Thyroid gland (tissue), 4 donors: ENCODE measurements around the gene ADPRHL1. TPM values are rescaled to one million over a fixed set of nuclear protein-coding genes. Genes with fewer than 3 reads are reported as not detected.
"Not testable (repeated sequence)": the region's sequence is repeated elsewhere in the genome, so short reads cannot be mapped to it uniquely, and the experiment has no call there.

Source experiments
- DNase-seq, 2 donors: peaks; one replicate each; pipeline ENCODE4 v3.0.0-alpha.2; 2019
- H3K27ac ChIP-seq, 3 donors: fragments of 200-600 bp; sonication (generic); 1 replicate in 2 of 3; 2 replicates in 1 of 3; pipeline ENCODE4 v1.5.1; 2016 to 2019; ENCODE audit warnings: mild to moderate bottlenecking in 1 of 3, moderate library complexity in 1 of 3
- H3K27me3 ChIP-seq: fragments of 200-600 bp; sonication (generic); one replicate; pipeline ENCODE4 v1.5.1; 2019
- H3K36me3 ChIP-seq, 2 donors: fragments of 200-600 bp; sonication (generic); one replicate each; pipeline ENCODE4 v1.5.1; 2016 to 2019
- H3K4me1 ChIP-seq, 2 donors: fragments of 200-600 bp; sonication (generic); one replicate each; pipeline ENCODE4 v1.5.1; 2017 to 2019
- H3K4me3 ChIP-seq, 3 donors: fragments of 200-600 bp; sonication (generic); replicated peaks in 1 of 3; 1 replicate in 2 of 3; 2 replicates in 1 of 3; pipeline ENCODE4 v1.5.1; 2016; ENCODE audit warnings: mild to moderate bottlenecking in 1 of 3
- H3K9me3 ChIP-seq: fragments of 200-600 bp; sonication (generic); one replicate; pipeline ENCODE4 v1.5.1; 2017
- POLR2A ChIP-seq, 2 donors: fragments of 450-650 bp; IDR thresholded peaks; one replicate each; pipeline ENCODE4 v1.6.1; 2017; ENCODE audit warnings: antibody characterized with exemption in 2 of 2, mild to moderate bottlenecking in 2 of 2, moderate library complexity in 1 of 2
- WGBS, 2 donors: methylation state at CpG; one replicate each; pipeline ENCODE4 v1.1.5; 2017; 5-methylcytosine and 5-hydroxymethylcytosine counted together
- intact Hi-C: fragments of 100-400 bp; cut with DNase I; formaldehyde crosslinking; loops from one replicate; pipeline ENCODE4 v1.15.1; 2023
- total RNA-seq, 4 donors: library from RNA; depleted of rRNA; stranded (reverse); fragments of >200 nt; gene quantifications; one replicate each; pipeline ENCODE4 v1.2.3, GENCODE V29; 2016
- TF ChIP-seq, protein P1 (sequence below), 6 experiments: fragments of 200-600 bp in 3 of 6; fragments of 450-650 bp in 3 of 6; sonication (generic) in 3 of 6; IDR thresholded peaks; one replicate each; pipeline ENCODE4 v1.5.1; 2016 to 2019; ENCODE audit warnings: antibody characterized with exemption in 6 of 6, mild to moderate bottlenecking in 2 of 6, inconsistent platforms in 1 of 6, moderate library complexity in 1 of 6

ADPRHL1 gene
- total RNA-seq, 4 donors from 2014 or later, result 0.20 to 2.0 (median 1.0) TPM

DNA sequence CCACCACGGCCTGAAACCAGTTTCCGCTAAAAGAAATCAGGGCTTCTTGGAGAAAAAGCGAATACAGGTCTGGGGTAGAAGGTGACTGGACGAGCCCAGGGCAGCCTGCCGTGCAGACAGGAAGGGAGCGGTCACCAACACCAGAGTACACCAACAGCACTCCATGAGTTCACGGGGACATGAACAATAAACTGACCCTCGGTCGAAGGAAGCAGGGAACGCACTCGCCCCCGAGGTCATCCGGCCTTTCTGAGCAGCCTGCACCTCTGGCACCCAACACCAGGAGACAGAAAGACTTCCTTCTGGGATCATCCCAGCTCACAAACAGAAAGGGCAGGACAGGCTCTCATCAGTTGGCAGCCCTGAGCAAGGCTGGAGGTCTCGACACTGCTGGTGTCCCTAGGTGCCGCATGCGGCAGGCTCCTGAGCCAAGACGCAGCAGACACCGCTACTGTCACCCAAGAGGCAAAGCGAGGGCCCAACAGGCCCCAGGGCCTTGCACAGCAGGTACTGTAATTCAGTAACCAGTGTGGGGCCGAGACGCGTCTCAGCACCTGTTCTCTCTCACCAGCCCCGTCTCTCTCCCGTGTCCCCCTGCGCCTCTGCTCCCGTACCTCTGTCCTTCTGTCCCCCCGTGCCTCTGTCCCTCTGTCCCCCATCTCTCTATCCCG, 19.2 kb upstream of the ADPRHL1 start:
- Histone ChIP-seq H3K4me3 (no peak overlapping the region), H3K27me3 (no peaks in the 10 kb centered on the region), H3K36me3 (peaks cover 3 to 5% of the 10 kb centered on the region in 2 donors), H3K4me1 (no peaks in the 10 kb centered on the region), H3K9me3 (no peaks in the 10 kb centered on the region), H3K27ac (peak overlapping the region in 1 of 3 donors; percentile 30)
- 78 to 83% methylated on average over 23 of the region's 28 CpGs for WGBS, 2 donors
- DNase-seq, result no peak
- intact Hi-C loops, result no loop called here
- TF ChIP-seq POLR2A (IDR thresholded peaks at IDR 0.05), result no peak
- TF ChIP-seq, protein P1, sequence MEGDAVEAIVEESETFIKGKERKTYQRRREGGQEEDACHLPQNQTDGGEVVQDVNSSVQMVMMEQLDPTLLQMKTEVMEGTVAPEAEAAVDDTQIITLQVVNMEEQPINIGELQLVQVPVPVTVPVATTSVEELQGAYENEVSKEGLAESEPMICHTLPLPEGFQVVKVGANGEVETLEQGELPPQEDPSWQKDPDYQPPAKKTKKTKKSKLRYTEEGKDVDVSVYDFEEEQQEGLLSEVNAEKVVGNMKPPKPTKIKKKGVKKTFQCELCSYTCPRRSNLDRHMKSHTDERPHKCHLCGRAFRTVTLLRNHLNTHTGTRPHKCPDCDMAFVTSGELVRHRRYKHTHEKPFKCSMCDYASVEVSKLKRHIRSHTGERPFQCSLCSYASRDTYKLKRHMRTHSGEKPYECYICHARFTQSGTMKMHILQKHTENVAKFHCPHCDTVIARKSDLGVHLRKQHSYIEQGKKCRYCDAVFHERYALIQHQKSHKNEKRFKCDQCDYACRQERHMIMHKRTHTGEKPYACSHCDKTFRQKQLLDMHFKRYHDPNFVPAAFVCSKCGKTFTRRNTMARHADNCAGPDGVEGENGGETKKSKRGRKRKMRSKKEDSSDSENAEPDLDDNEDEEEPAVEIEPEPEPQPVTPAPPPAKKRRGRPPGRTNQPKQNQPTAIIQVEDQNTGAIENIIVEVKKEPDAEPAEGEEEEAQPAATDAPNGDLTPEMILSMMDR (IDR thresholded peaks at IDR 0.05), result no peak

- intact Hi-C loops, result no loop called here
- Histone ChIP-seq H3K27me3 (no peaks in the 10 kb centered on the region), H3K4me3 (no peak overlapping the region), H3K27ac (peak overlapping the region in 1 of 3 donors; percentile 30), H3K36me3 (peaks cover 3 to 5% of the 10 kb centered on the region in 2 donors), H3K4me1 (no peaks in the 10 kb centered on the region), H3K9me3 (no peaks in the 10 kb centered on the region)
- 75 to 83% methylated on average over 11 of the region's 11 CpGs for WGBS, 2 donors
- TF ChIP-seq, protein P1 (IDR thresholded peaks at IDR 0.05), result no peak
- TF ChIP-seq POLR2A (IDR thresholded peaks at IDR 0.05), result no peak
- DNase-seq, result no peak
These were observed 18.6 kb upstream of the ADPRHL1 start for GRCh38 chr13:113471844-113472243.

- H3K4me1 ChIP-seq, H3K9me3 ChIP-seq, H3K36me3 ChIP-seq, H3K27ac ChIP-seq, intact Hi-C loops, H3K27me3 ChIP-seq, H3K4me3 ChIP-seq, DNase-seq: not testable (repeated sequence)
- 88 to 94% methylated on average over 2 of the region's 4 CpGs for WGBS, 2 donors
These were observed 17.4 kb upstream of the ADPRHL1 start for GRCh38 chr13:113470635-113471163.

GRCh38 chr13:113470073-113470472, 16.8 kb upstream of the ADPRHL1 start:
- WGBS, 2 donors, result 90 to 91% methylated on average over 10 of the region's 10 CpGs
- Histone ChIP-seq H3K9me3 (no peaks in the 10 kb centered on the region), H3K27ac (no peak overlapping the region), H3K27me3 (no peaks in the 10 kb centered on the region), H3K4me3 (no peak overlapping the region), H3K4me1 (no peaks in the 10 kb centered on the region), H3K36me3 (peaks cover under 1 to 5% of the 10 kb centered on the region in 2 donors)
- no peak for DNase-seq
- TF ChIP-seq, protein P1 (IDR thresholded peaks at IDR 0.05), result no peak
- no peak for TF ChIP-seq POLR2A (IDR thresholded peaks at IDR 0.05)
- intact Hi-C loops, result no loop called here

GRCh38 chr13:113469582-113469981, 16.3 kb upstream of the ADPRHL1 start:
- TF ChIP-seq, protein P1 (IDR thresholded peaks at IDR 0.05), result no peak
- no peak for TF ChIP-seq POLR2A (IDR thresholded peaks at IDR 0.05)
- peaks cover 0 to 5% of the 10 kb centered on the region in 2 donors for H3K36me3 ChIP-seq
- H3K4me1 ChIP-seq, result no peaks in the 10 kb centered on the region
- H3K27me3 ChIP-seq, result no peaks in the 10 kb centered on the region
- intact Hi-C loops, result no loop called here
- WGBS, 2 donors, result 92 to 95% methylated on average over 7 of the region's 7 CpGs
- DNase-seq, result no peak
- no peak overlapping the region for H3K4me3 ChIP-seq
- H3K27ac ChIP-seq, result no peak overlapping the region
- no peaks in the 10 kb centered on the region for H3K9me3 ChIP-seq
